GM23338 (cell line): ENCODE data around the gene MET. TPM values are rescaled to one million over a fixed set of nuclear protein-coding genes. Genes with fewer than 3 reads are reported as not detected.

ENCODE experiments used
- ATAC-seq: fragments of 200-7000 bp; cut with Tn5 transposase; 3 replicates; pipeline ENCODE4 v1.9.1; 2020
- DNase-seq: peaks from one replicate; pipeline ENCODE4 v3.0.0-alpha.2; 2015; ENCODE audit warnings: low spot score
- H2AFZ ChIP-seq: fragments of 200-600 bp; sonication (generic); 2 replicates; pipeline ENCODE4 v1.8.0; 2016; ENCODE audit warnings: antibody characterized with exemption, mild to moderate bottlenecking, moderate library complexity
- H3F3A ChIP-seq: fragments of 200-600 bp; sonication (generic); replicated peaks from 2 replicates; pipeline ENCODE4 v1.8.0; 2017; ENCODE audit warnings: antibody characterized with exemption, mixed run types, low read depth
- H3K27ac ChIP-seq: fragments of 200-600 bp; sonication (generic); 2 replicates; pipeline ENCODE4 v1.6.1; 2016; ENCODE audit warnings: low read depth
- H3K27me3 ChIP-seq: fragments of 200-600 bp; sonication (generic); 2 replicates; pipeline ENCODE4 v1.8.0; 2016; ENCODE audit warnings: mild to moderate bottlenecking, mixed run types, moderate library complexity; ENCODE audit not compliant: insufficient read depth
- H3K36me3 ChIP-seq: fragments of 200-600 bp; sonication (generic); 2 replicates; pipeline ENCODE4 v1.8.0; 2016; ENCODE audit warnings: mild to moderate bottlenecking; ENCODE audit not compliant: insufficient read depth
- H3K4me1 ChIP-seq: fragments of 200-600 bp; sonication (generic); 2 replicates; pipeline ENCODE4 v1.8.0; 2016; ENCODE audit warnings: mild to moderate bottlenecking, moderate library complexity; ENCODE audit not compliant: insufficient read depth
- H3K4me2 ChIP-seq: fragments of 200-600 bp; sonication (generic); 2 replicates; pipeline ENCODE4 v1.7.1; 2017; ENCODE audit warnings: mixed run types
- H3K4me3 ChIP-seq: fragments of 200-600 bp; sonication (generic); 2 replicates; pipeline ENCODE4 v1.6.1; 2016; ENCODE audit warnings: mixed run types
- H3K79me2 ChIP-seq: fragments of 200-600 bp; sonication (generic); replicated peaks from 2 replicates; pipeline ENCODE4 v1.8.0; 2017; ENCODE audit warnings: mild to moderate bottlenecking; ENCODE audit not compliant: insufficient read depth
- H3K9me2 ChIP-seq: fragments of 200-600 bp; sonication (generic); 2 replicates; pipeline ENCODE4 v1.8.0; 2017; ENCODE audit not compliant: insufficient read depth
- H4K20me1 ChIP-seq: fragments of 200-600 bp; sonication (generic); replicated peaks from 2 replicates; pipeline ENCODE4 v1.8.0; 2017; ENCODE audit warnings: mild to moderate bottlenecking; ENCODE audit not compliant: insufficient read depth
- H3K27ac Mint-ChIP-seq: 2 replicates; pipeline ENCODE4 v1.8.0; 2020; ENCODE audit warnings: inconsistent platforms, mild to moderate bottlenecking, moderate library complexity, mixed read lengths
- H3K27me3 Mint-ChIP-seq: 3 replicates; pipeline ENCODE4 v1.8.0; 2022; ENCODE audit warnings: low read depth, mild to moderate bottlenecking, moderate library complexity, mixed read lengths, inconsistent platforms; ENCODE audit not compliant: insufficient read depth, poor library complexity
- H3K36me3 Mint-ChIP-seq: 3 replicates; pipeline ENCODE4 v1.8.0; 2021; ENCODE audit warnings: low read depth, mild to moderate bottlenecking, inconsistent platforms, moderate library complexity, mixed read lengths
- H3K4me1 Mint-ChIP-seq: 3 replicates; pipeline ENCODE4 v1.8.0; 2020; ENCODE audit warnings: mild to moderate bottlenecking, inconsistent platforms, mixed read lengths
- H3K4me3 Mint-ChIP-seq: 3 replicates; pipeline ENCODE4 v1.8.0; 2021; ENCODE audit warnings: moderate library complexity, mild to moderate bottlenecking, inconsistent platforms, mixed read lengths
- H3K9me3 Mint-ChIP-seq: 3 replicates; pipeline ENCODE4 v1.8.0; 2020; ENCODE audit warnings: moderate library complexity, mild to moderate bottlenecking, inconsistent platforms, mixed read lengths
- CREB1 ChIP-seq: fragments of 250-450 bp; sonication (Bioruptor Pico); IDR thresholded peaks from 2 replicates; pipeline ENCODE4 v1.5.0; 2020; ENCODE audit warnings: low read depth, mild to moderate bottlenecking, moderate library complexity
- CTCF ChIP-seq, 2 experiments: fragments of 200-600 bp in 1 of 2; sonication (generic) in 1 of 2; conservative IDR thresholded peaks; 2 replicates each; pipeline versions ENCODE4 v1.5.1 to v1.6.1; 2016 to 2017; ENCODE audit warnings: antibody characterized with exemption in 2 of 2, low read depth in 2 of 2, mild to moderate bottlenecking in 2 of 2, moderate library complexity in 1 of 2
- ETS1 ChIP-seq: IDR thresholded peaks from 2 replicates; pipeline ENCODE4 v1.6.1; 2016; ENCODE audit warnings: antibody characterized with exemption
- EZH2 ChIP-seq: fragments of 200-600 bp; sonication (generic); IDR thresholded peaks from one replicate; pipeline ENCODE4 v1.8.0; 2017; ENCODE audit warnings: antibody characterized with exemption, mild to moderate bottlenecking, low read depth; ENCODE audit not compliant: unreplicated experiment
- EZH2phosphoT487 ChIP-seq: fragments of 200-600 bp; sonication (generic); IDR thresholded peaks from one replicate; pipeline ENCODE4 v1.8.1; 2018; ENCODE audit warnings: antibody characterized with exemption; ENCODE audit not compliant: unreplicated experiment
- JUNB ChIP-seq: IDR thresholded peaks from one replicate; pipeline ENCODE4 v1.6.1; 2016; ENCODE audit warnings: antibody characterized with exemption; ENCODE audit not compliant: unreplicated experiment
- NANOG ChIP-seq: IDR thresholded peaks from 2 replicates; pipeline ENCODE4 v1.6.1; 2016; ENCODE audit warnings: antibody characterized with exemption, borderline replicate concordance
- REST ChIP-seq: IDR thresholded peaks from one replicate; pipeline ENCODE4 v1.6.1; 2018; ENCODE audit warnings: antibody characterized with exemption; ENCODE audit not compliant: unreplicated experiment
- ZNF114 ChIP-seq: fragments of 250-450 bp; sonication (Bioruptor Pico); IDR thresholded peaks from 2 replicates; pipeline ENCODE4 v1.5.0; 2020; ENCODE audit warnings: mild to moderate bottlenecking, moderate library complexity
- ZNF331 ChIP-seq: fragments of 250-450 bp; sonication (Bioruptor Pico); IDR thresholded peaks from 2 replicates; pipeline ENCODE4 v1.5.0; 2020; ENCODE audit warnings: low read depth, mild to moderate bottlenecking, moderate library complexity
- polyA plus RNA-seq: library from polyadenylated mRNA; unstranded; fragments of >200 nt; fragmentation: Nextera tagmentation; extraction: Ambion mirVana; gene quantifications from 2 replicates; pipeline ENCODE4 v1.2.1, GENCODE V29; 2016
- total RNA-seq: library from RNA; depleted of rRNA; stranded (reverse); fragments of >200 nt; shearing (Covaris generic); gene quantifications from 2 replicates; pipeline ENCODE4 v1.2.3, GENCODE V29; 2014

The MET gene
- total and polyA plus RNA-seq, 2 experiments from 2014 or later = 4.8 to 23.1 TPM

GRCh38 chr7:116796471-116796870 is 124.5 kb downstream of the MET start:
- H3K4me1 ChIP-seq = peaks cover 3% of the 10 kb centered on the region; the same call in 1 of the 2 replicates
- no peaks in the 10 kb centered on the region for H3K36me3 Mint-ChIP-seq
- H4K20me1 ChIP-seq = no peaks in the 10 kb centered on the region
- TF ChIP-seq JUNB = no peak
- TF ChIP-seq ZNF114 (CRISPR knock-in tag) = no peak
- H3K27ac ChIP-seq = no peak overlapping the region
- H3K27me3 Mint-ChIP-seq = peaks cover 7% of the 10 kb centered on the region
- DNase-seq = no peak
- no peaks in the 10 kb centered on the region for H3K79me2 ChIP-seq
- no peak overlapping the region for H2AFZ ChIP-seq
- no peaks in the 10 kb centered on the region for H3K27me3 ChIP-seq
- no peaks in the 10 kb centered on the region for H3K9me2 ChIP-seq
- H3F3A ChIP-seq = no peaks in the 10 kb centered on the region
- H3K4me1 Mint-ChIP-seq = peaks cover 9% of the 10 kb centered on the region
- H3K4me2 ChIP-seq = no peak overlapping the region
- H3K9me3 Mint-ChIP-seq = no peaks in the 10 kb centered on the region; the same call in 2 of the 3 replicates
- H3K4me3 ChIP-seq = no peak overlapping the region
- H3K27ac Mint-ChIP-seq = no peak overlapping the region
- H3K4me3 Mint-ChIP-seq = no peak overlapping the region
- no peak for ATAC-seq
- no peaks in the 10 kb centered on the region for H3K36me3 ChIP-seq

GRCh38 chr7:116797612-116798011 is 125.6 kb downstream of the MET start:
- Histone ChIP-seq H3K36me3 (no peaks in the 10 kb centered on the region), H3K4me1 (peaks cover 7% of the 10 kb centered on the region), H3K79me2 (no peaks in the 10 kb centered on the region), H3K9me2 (no peaks in the 10 kb centered on the region), H4K20me1 (no peaks in the 10 kb centered on the region), H3K27me3 (no peaks in the 10 kb centered on the region), H3K27ac (no peak overlapping the region), H3F3A (no peaks in the 10 kb centered on the region), H3K4me3 (no peak overlapping the region), H3K4me2 (no peak overlapping the region), H2AFZ (no peak overlapping the region)
- ATAC-seq = no peak
- H3K4me1 Mint-ChIP-seq = peaks cover 11% of the 10 kb centered on the region
- H3K27ac Mint-ChIP-seq = no peak overlapping the region
- H3K36me3 Mint-ChIP-seq = no peaks in the 10 kb centered on the region
- no peak for DNase-seq
- no peak overlapping the region for H3K4me3 Mint-ChIP-seq
- TF ChIP-seq EZH2 (no peak), JUNB (no peak), ETS1 (no peak), CREB1 (no peak), CTCF (conservative IDR thresholded peaks at IDR 0.05; ENCODE audit: low read depth in 2 of 2) (no peak), REST (no peak), EZH2phosphoT487 (no peak), NANOG (no peak), ZNF331 (CRISPR knock-in tag) (no peak)
- H3K9me3 Mint-ChIP-seq = no peaks in the 10 kb centered on the region; the same call in 2 of the 3 replicates
- H3K27me3 Mint-ChIP-seq = peaks cover 7% of the 10 kb centered on the region
